NCI-H2196 (cell line): Measurements from ENCODE around the gene ERP27.

Source experiments
- DNase-seq: peaks from one replicate; lab custom pipeline; 2025; ENCODE audit not compliant: unreplicated experiment; lab: John Stamatoyannopoulos, UW

The ERP27 gene

GRCh38 chr12:14871886-14872285 is 66.5 kb downstream of the ERP27 start:
- no peak for DNase-seq

- DNase-seq, result no peak
Observed at GRCh38 chr12:14871247-14871646, 67.1 kb downstream of the ERP27 start.

DNA sequence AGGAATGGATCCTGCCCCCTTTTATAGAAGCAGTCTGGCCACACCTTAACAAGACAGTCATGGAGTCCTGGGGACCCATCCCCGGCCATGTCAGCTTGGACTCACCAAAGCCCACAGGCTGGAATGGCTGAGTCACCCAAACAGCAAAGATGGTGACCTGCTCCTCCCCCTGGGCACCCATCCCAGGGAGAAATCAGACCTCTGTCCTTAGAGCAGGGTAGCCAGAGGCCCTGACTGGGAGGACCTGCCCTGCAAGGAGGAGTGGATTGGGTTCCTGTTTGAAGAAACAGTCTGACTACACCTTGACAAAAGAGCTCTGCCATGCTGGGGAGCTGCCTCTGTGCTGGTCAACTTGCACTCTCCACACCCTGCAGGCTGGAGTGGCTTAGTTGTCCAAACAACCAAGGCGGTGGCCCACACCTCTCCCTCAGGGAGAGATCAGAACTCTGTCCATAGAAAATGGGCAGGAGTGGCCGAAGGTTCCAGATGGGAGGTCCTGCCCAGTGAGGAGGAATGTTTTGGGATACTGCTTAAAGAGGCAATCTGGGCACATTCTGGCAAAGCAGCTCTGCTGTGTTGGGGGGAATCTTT is 69.3 kb downstream of the ERP27 start:
- no peak for DNase-seq
